Pericardium fibroblast (primary cell): ENCODE data around the gene CPD. TPM values are rescaled to one million over a fixed set of nuclear protein-coding genes. Genes with fewer than 3 reads are reported as not detected.

Experiments
- total RNA-seq: library from RNA; depleted of rRNA; stranded (reverse); fragments of >200 nt; gene quantifications from 2 replicates; pipeline ENCODE4 v1.2.3, GENCODE V29; 2015

CPD gene
- total RNA-seq: 69.5 and 96.6 TPM in 2 replicates

GRCh38 chr17:30378825-30379302, at the start of gene CPD:
TSS of gene CPD (plus strand) at chr17:30378927. CDS start at chr17:30378981, 54 bp downstream.

GRCh38 chr17:30333503-30334360, 45.0 kb upstream of the CPD start, which contains the start of gene TMIGD1:
TSS of gene TMIGD1 (minus strand) at chr17:30334057. CDS start at chr17:30332133, 1,924 bp downstream.

GRCh38 chr17:30477083-30477773, 98.5 kb downstream of the CPD start, which contains the start of gene GOSR1:
TSS of gene GOSR1 (plus strand) at chr17:30477408. CDS start at chr17:30477434, 26 bp downstream.

Other genes starting within 250 kb of the CPD start
- 2.3 and 7.7 TPM in 2 replicates for gene SLC6A4, start 143.2 kb upstream of the CPD start, total RNA-seq
- gene BLMH, start 87.0 kb upstream of the CPD start, total RNA-seq: 28.0 and 42.7 TPM in 2 replicates
- gene TMIGD1, start 44.9 kb upstream of the CPD start, total RNA-seq: not detected in 2 replicates
- 13.8 and 23.1 TPM in 2 replicates for gene GOSR1, start 98.5 kb downstream of the CPD start, total RNA-seq